K562 (cell line): ENCODE measurements around the gene VCAN. TPM values are rescaled to one million over a fixed set of nuclear protein-coding genes. Genes with fewer than 3 reads are reported as not detected.

Experiments
- ATAC-seq: fragments of 200-7000 bp; cut with Tn5 transposase; 3 replicates; pipeline ENCODE4 v1.9.1; 2020; ENCODE audit warnings: moderate library complexity
- BruUV-seq: library from RNA; stranded (reverse); fragments of 400-500 nt; replicated peaks from 2 replicates; lab custom pipeline; 2021; lab: Mats Ljungman, UMichigan
- CTCF ChIA-PET: fragments of 300-600 bp; formaldehyde crosslinking; extraction: SDS; loops from one replicate; lab custom pipeline; 2021; ENCODE audit warnings: low intra/inter-chr PET ratio; lab: Yijun Ruan, JAX
- POLR2A ChIA-PET: fragments of 300-600, 350-650 bp; sonication (Branson Sonifier 250); formaldehyde crosslinking; extraction: SDS; loops from one replicate; lab custom pipeline; 2021; ENCODE audit warnings: antibody characterized with exemption, inconsistent platforms; lab: Yijun Ruan, JAX
- DNase-seq, 4 experiments: peaks; one replicate each; pipeline versions ENCODE4 v3.0.0 to v3.0.0-alpha.2; 2011 to 2018; ENCODE audit warnings: low spot score in 3 of 4, mixed read lengths in 3 of 4; ENCODE audit errors: extremely low read depth in 1 of 4
- FAIRE-seq: peaks from 2 replicates; lab custom pipeline; 2011; peaks lifted over from hg19 to GRCh38; lab: Jason Lieb, UNC
- H2AFZ ChIP-seq: 2 replicates; pipeline ENCODE4 v1.6.0; 2011; ENCODE audit warnings: low read depth, low read length, control low read depth, inconsistent platforms
- H3K27ac ChIP-seq: fragments of 200-600 bp; 3 replicates; pipeline ENCODE4 v1.8.0; 2011; ENCODE audit warnings: low read depth, mild to moderate bottlenecking, control low read depth, inconsistent platforms, low read length, moderate library complexity, mixed read lengths; ENCODE audit errors: extremely low read depth
- H3K27me3 ChIP-seq, 2 experiments: fragments of 300-600 bp in 1 of 2; 2 replicates in 1 of 2; 3 replicates in 1 of 2; pipeline versions ENCODE4 v1.6.0 to v1.8.0; 2011; ENCODE audit warnings: inconsistent platforms in 2 of 2, low read length in 2 of 2, mild to moderate bottlenecking in 1 of 2, mixed read lengths in 1 of 2, moderate library complexity in 1 of 2; ENCODE audit not compliant: control insufficient read depth in 2 of 2, insufficient read depth in 2 of 2
- H3K36me3 ChIP-seq: fragments of 300-600 bp; 3 replicates; pipeline ENCODE4 v1.8.0; 2011; ENCODE audit warnings: mild to moderate bottlenecking, low read length, inconsistent platforms; ENCODE audit not compliant: control insufficient read depth, insufficient read depth
- H3K4me1 ChIP-seq, 2 experiments: fragments of 200-600 bp in 1 of 2; replicated peaks in 1 of 2; 2 replicates in 1 of 2; 3 replicates in 1 of 2; pipeline versions ENCODE4 v1.5.1 to v1.8.0; 2011; ENCODE audit warnings: inconsistent platforms in 2 of 2, low read length in 2 of 2, mild to moderate bottlenecking in 1 of 2, mixed read lengths in 1 of 2, moderate library complexity in 1 of 2; ENCODE audit not compliant: control insufficient read depth in 2 of 2, insufficient read depth in 2 of 2
- H3K4me2 ChIP-seq: 2 replicates; pipeline ENCODE4 v1.6.1; 2011; ENCODE audit warnings: low read length, control low read depth, inconsistent platforms, mixed read lengths; ENCODE audit not compliant: insufficient read depth
- H3K4me3 ChIP-seq: fragments of 200-600 bp; sonication (generic), shearing (Covaris generic); 2 replicates; pipeline ENCODE4 v1.5.1; 2016; ENCODE audit warnings: control low read depth, inconsistent platforms
- H3K79me2 ChIP-seq: fragments of 200-600 bp; 3 replicates; pipeline ENCODE4 v1.8.0; 2011; ENCODE audit warnings: low read length, inconsistent platforms; ENCODE audit not compliant: control insufficient read depth, insufficient read depth
- H3K9ac ChIP-seq, 2 experiments: 2 replicates each; pipeline versions ENCODE4 v1.6.0 to v1.6.1; 2011; ENCODE audit warnings: low read depth in 2 of 2, low read length in 2 of 2, control low read depth in 1 of 2, inconsistent platforms in 1 of 2, mild to moderate bottlenecking in 1 of 2, mixed read lengths in 1 of 2; ENCODE audit not compliant: insufficient read depth in 1 of 2
- H3K9me1 ChIP-seq: one replicate; pipeline ENCODE4 v1.6.0; 2011; ENCODE audit warnings: inconsistent platforms, mild to moderate bottlenecking, low read length, moderate library complexity; ENCODE audit not compliant: control insufficient read depth, insufficient read depth
- H3K9me3 ChIP-seq: replicated peaks from 2 replicates; pipeline ENCODE4 v1.5.1; 2011; ENCODE audit warnings: low read depth, low read length, inconsistent platforms; ENCODE audit not compliant: control insufficient read depth, insufficient read depth
- H4K20me1 ChIP-seq: replicated peaks from 2 replicates; pipeline ENCODE4 v1.6.1; 2011; ENCODE audit warnings: low read length, inconsistent platforms, mixed read lengths; ENCODE audit not compliant: control insufficient read depth, insufficient read depth
- BHLHE40 ChIP-seq: IDR thresholded peaks from 2 replicates; pipeline ENCODE4 v1.6.1; 2011; ENCODE audit warnings: low read length, improper control_type of control experiment
- FOXP1 ChIP-seq: sonication (generic); formaldehyde crosslinking; IDR thresholded peaks from 2 replicates; pipeline ENCODE4 v1.8.0; 2022; ENCODE audit warnings: mild to moderate bottlenecking, missing genetic modification reagents
- GTF2F1 ChIP-seq: IDR thresholded peaks from 2 replicates; pipeline ENCODE4 v1.6.1; 2011; ENCODE audit warnings: low read depth, low read length, improper control_type of control experiment
- HINFP ChIP-seq: fragments of 450-650 bp; conservative IDR thresholded peaks from 2 replicates; pipeline ENCODE4 v1.6.1; 2016; ENCODE audit warnings: missing genetic modification characterization, low read depth, mild to moderate bottlenecking, control low read depth, missing compliant biosample characterization
- KLF16 ChIP-seq: IDR thresholded peaks from 2 replicates; pipeline ENCODE4 v1.6.1; 2016; ENCODE audit warnings: antibody characterized with exemption
- SP1 ChIP-seq: sonication (generic); formaldehyde crosslinking; IDR thresholded peaks from 2 replicates; pipeline ENCODE4 v1.8.1; 2022; ENCODE audit warnings: mild to moderate bottlenecking, missing genetic modification reagents
- SRF ChIP-seq, 2 experiments: fragments of 250-450, 450-650 bp in 1 of 2; sonication (Bioruptor Pico) in 1 of 2; sonication (generic) in 1 of 2; formaldehyde crosslinking; IDR thresholded peaks; 2 replicates each; pipeline versions ENCODE4 v1.5.0 to v1.5.1; 2020 to 2022; ENCODE audit warnings: mild to moderate bottlenecking in 1 of 2, missing genetic modification reagents in 1 of 2
- TAF7 ChIP-seq: fragments of 450-650 bp; IDR thresholded peaks from 2 replicates; pipeline ENCODE4 v1.6.1; 2016; ENCODE audit warnings: missing genetic modification characterization, missing compliant biosample characterization
- THAP12 ChIP-seq: fragments of 250-450 bp; sonication (Bioruptor Pico); IDR thresholded peaks from 2 replicates; pipeline ENCODE4 v1.9.0; 2021; ENCODE audit warnings: mild to moderate bottlenecking, inconsistent platforms
- ZNF212 ChIP-seq: fragments of 450-650 bp; formaldehyde crosslinking; IDR thresholded peaks from 2 replicates; pipeline ENCODE4 v1.4.0; 2020; ENCODE audit warnings: mild to moderate bottlenecking
- ZNF263 ChIP-seq: sonication (generic); formaldehyde crosslinking; IDR thresholded peaks from 2 replicates; pipeline ENCODE4 v1.8.0; 2022; ENCODE audit warnings: mild to moderate bottlenecking, missing genetic modification reagents, borderline replicate concordance
- WGBS: fragments of 100-300 bp; shearing (Covaris generic); methylation state at CpG from one replicate; pipeline ENCODE4 v1.1.6; 2016; ENCODE audit warnings: low coverage, mixed read lengths; ENCODE audit not compliant: insufficient coverage; ENCODE audit errors: missing lambda C conversion rate; 5-methylcytosine and 5-hydroxymethylcytosine counted together
- in situ Hi-C: fragments of 300-500 bp; cut with MboI; formaldehyde crosslinking; loops from 4 replicates; pipeline ENCODE4 v1.15.0; 2018; ENCODE audit warnings: inconsistent platforms, mixed read lengths
- intact Hi-C: fragments of 100-400 bp; cut with micrococcal nuclease; formaldehyde crosslinking; loops from 2 replicates; pipeline ENCODE4 v1.14.2; 2022
- polyA plus RNA-seq, 8 experiments: library from polyadenylated mRNA; depleted of rRNA in 4 of 8; stranded (reverse) in 5 of 8; unstranded in 3 of 8; fragments of >200 nt; fragmentation: Nextera tagmentation in 2 of 8; fragmentation: Illumina TruSeq in 1 of 8; extraction: Ambion mirVana in 2 of 8; extraction: Trizol in 1 of 8; gene quantifications; 2 replicates each; pipeline versions ENCODE4 v1.2.1 to v1.2.3, GENCODE V29; 2011 to 2014; ENCODE audit warnings: inconsistent platforms in 1 of 8, missing spikeins in 1 of 8
- total RNA-seq, 7 experiments: library from RNA; depleted of rRNA in 6 of 7; stranded (reverse); fragments of >200 nt in 6 of 7; fragmentation: Illumina TruSeq in 2 of 7; extraction: Trizol in 2 of 7; gene quantifications; 2 replicates each; pipeline versions ENCODE4 v1.2.1 to v1.2.3, GENCODE V29; 2011 to 2021; ENCODE audit warnings: low replicate concordance in 1 of 7

VCAN gene
- total and polyA plus RNA-seq, 9 of the 15 experiments (the other 6 are each of a cell fraction or from before 2014, with no cell fraction given) = 0.01 to 0.33 (median 0.05) TPM

GRCh38 chr5:83547161-83547560 lies 75.6 kb downstream of the VCAN start (continued):
- TF ChIP-seq HINFP = no peak
- TF ChIP-seq SP1 (CRISPR knock-in tag) = no peak
- no peak for TF ChIP-seq TAF7 (tag)

GRCh38 chr5:83547889-83548288 lies 76.3 kb downstream of the VCAN start:
- H4K20me1 ChIP-seq = no peaks in the 10 kb centered on the region
- H2AFZ ChIP-seq = no peak overlapping the region
- no peaks in the 10 kb centered on the region for H3K9me1 ChIP-seq
- CTCF ChIA-PET = no interaction called here
- 0% methylated on average over 1 of the region's 1 CpG for WGBS
- no peaks in the 10 kb centered on the region for H3K4me1 ChIP-seq
- no peaks in the 10 kb centered on the region for H3K27me3 ChIP-seq
- intact Hi-C loops = no loop called here
- POLR2A ChIA-PET = interaction anchor here (0.7 to 1.0 kb wide), 2 partner anchors 19 to 470 kb away, joined by 3 to 5 read pairs; partner anchors contain the start of gene XRCC4
- no peaks in the 10 kb centered on the region for H3K79me2 ChIP-seq
- H3K4me2 ChIP-seq = no peak overlapping the region
- no peak for FAIRE-seq
- TF ChIP-seq BHLHE40 = no peak
- no peak for TF ChIP-seq ZNF212 (CRISPR knock-in tag)
- TF ChIP-seq THAP12 (CRISPR knock-in tag) = no peak
- no peak for TF ChIP-seq ZNF263
- no peak for TF ChIP-seq KLF16
- TF ChIP-seq SRF (CRISPR knock-in tag; IDR thresholded peaks at IDR 0.05) = no peak
- no peak for TF ChIP-seq GTF2F1
- no peak for TF ChIP-seq FOXP1 (CRISPR knock-in tag)
- no peaks in the 10 kb centered on the region for H3K36me3 ChIP-seq
- H3K9ac ChIP-seq = no peak overlapping the region
- no peak overlapping the region for H3K4me3 ChIP-seq
- H3K9me3 ChIP-seq = no peaks in the 10 kb centered on the region
- BruUV-seq = no TSS peak
- DNase-seq = no peak
- H3K27ac ChIP-seq = no peak overlapping the region
- in situ Hi-C loops = no loop called here
- ATAC-seq = no peak
